ENCODE measurements around the gene SLC35C1.

SLC35C1 gene

GRCh38 chr11:45771193-45771565 is 33.8 kb upstream of the SLC35C1 start:
- Histone ChIP-seq H3K4me3 (ENCODE audit: low read length) (peak overlapping the region; percentile 31; the same call in 1 of the 2 replicates), H3K9me3 (ENCODE audit: control insufficient read depth, insufficient read depth, low read length) (no peaks in the 10 kb centered on the region), H3K27me3 (ENCODE audit: control insufficient read depth, insufficient read depth, low read length) (peaks cover 3% of the 10 kb centered on the region; the same call in 1 of the 2 replicates), H3K27ac (ENCODE audit: low read length) (no peak overlapping the region), H3K36me3 (ENCODE audit: control insufficient read depth, insufficient read depth, low read length) (no peaks in the 10 kb centered on the region), H3K4me1 (ENCODE audit: control insufficient read depth, insufficient read depth, low read length) (no peaks in the 10 kb centered on the region)
- DNase-seq (ENCODE audit: low read depth, low spot score) = no peak
- WGBS (ENCODE audit: insufficient coverage, insufficient read length) = no CpG with 5 or more reads among the region's 18 CpGs

- Histone ChIP-seq H3K36me3 (ENCODE audit: control insufficient read depth, insufficient read depth, low read length) (no peaks in the 10 kb centered on the region), H3K4me3 (ENCODE audit: low read length) (peak overlapping the region; percentile 31; the same call in 1 of the 2 replicates), H3K4me1 (ENCODE audit: control insufficient read depth, insufficient read depth, low read length) (no peaks in the 10 kb centered on the region), H3K9me3 (ENCODE audit: control insufficient read depth, insufficient read depth, low read length) (no peaks in the 10 kb centered on the region), H3K27ac (ENCODE audit: low read length) (no peak overlapping the region), H3K27me3 (ENCODE audit: control insufficient read depth, insufficient read depth, low read length) (peaks cover 3% of the 10 kb centered on the region; the same call in 1 of the 2 replicates)
- peak; percentile 52 for DNase-seq (ENCODE audit: low read depth, low spot score)
- no CpG with 5 or more reads among the region's 31 CpGs for WGBS (ENCODE audit: insufficient coverage, insufficient read length)
Observed at GRCh38 chr11:45771566-45772448, 33.1 kb upstream of the SLC35C1 start.

- DNase-seq (ENCODE audit: low read depth, low spot score) = no peak
- Histone ChIP-seq H3K4me3 (ENCODE audit: low read length) (no peak overlapping the region), H3K27ac (ENCODE audit: low read length) (no peak overlapping the region), H3K36me3 (ENCODE audit: control insufficient read depth, insufficient read depth, low read length) (no peaks in the 10 kb centered on the region), H3K4me1 (ENCODE audit: control insufficient read depth, insufficient read depth, low read length) (no peaks in the 10 kb centered on the region), H3K9me3 (ENCODE audit: control insufficient read depth, insufficient read depth, low read length) (no peaks in the 10 kb centered on the region), H3K27me3 (ENCODE audit: control insufficient read depth, insufficient read depth, low read length) (peaks cover 3% of the 10 kb centered on the region; the same call in 1 of the 2 replicates)
- WGBS (ENCODE audit: insufficient coverage, insufficient read length) = no CpG with 5 or more reads among the region's 5 CpGs
Observed at GRCh38 chr11:45772449-45772774, 32.5 kb upstream of the SLC35C1 start.

GRCh38 chr11:45772986-45773785 is 31.8 kb upstream of the SLC35C1 start:
- no peaks in the 10 kb centered on the region for H3K9me3 ChIP-seq (ENCODE audit: control insufficient read depth, insufficient read depth, low read length)
- no peaks in the 10 kb centered on the region for H3K4me1 ChIP-seq (ENCODE audit: control insufficient read depth, insufficient read depth, low read length)
- peaks cover 3% of the 10 kb centered on the region; the same call in 1 of the 2 replicates for H3K27me3 ChIP-seq (ENCODE audit: control insufficient read depth, insufficient read depth, low read length)
- WGBS (ENCODE audit: insufficient coverage, insufficient read length) = no CpG with 5 or more reads among the region's 11 CpGs
- H3K4me3 ChIP-seq (ENCODE audit: low read length) = no peak overlapping the region
- no peaks in the 10 kb centered on the region for H3K36me3 ChIP-seq (ENCODE audit: control insufficient read depth, insufficient read depth, low read length)
- no peak for DNase-seq (ENCODE audit: low read depth, low spot score)
- H3K27ac ChIP-seq (ENCODE audit: low read length) = no peak overlapping the region

GRCh38 chr11:45773786-45774655 is 30.9 kb upstream of the SLC35C1 start:
- Histone ChIP-seq H3K9me3 (ENCODE audit: control insufficient read depth, insufficient read depth, low read length) (no peaks in the 10 kb centered on the region), H3K27ac (ENCODE audit: low read length) (no peak overlapping the region)
- WGBS (ENCODE audit: insufficient coverage, insufficient read length) = no CpG with 5 or more reads among the region's 12 CpGs

GRCh38 chr11:45774786-45775185 is 30.2 kb upstream of the SLC35C1 start:
- WGBS (ENCODE audit: insufficient coverage, insufficient read length) = no CpG with 5 or more reads among the region's 4 CpGs
- H3K4me3 ChIP-seq (ENCODE audit: low read length) = no peak overlapping the region
- H3K9me3 ChIP-seq (ENCODE audit: control insufficient read depth, insufficient read depth, low read length) = no peaks in the 10 kb centered on the region
- H3K27me3 ChIP-seq (ENCODE audit: control insufficient read depth, insufficient read depth, low read length) = peaks cover 3% of the 10 kb centered on the region; the same call in 1 of the 2 replicates
- H3K27ac ChIP-seq (ENCODE audit: low read length) = no peak overlapping the region
- DNase-seq (ENCODE audit: low read depth, low spot score) = no peak
- H3K36me3 ChIP-seq (ENCODE audit: control insufficient read depth, insufficient read depth, low read length) = no peaks in the 10 kb centered on the region
- no peaks in the 10 kb centered on the region for H3K4me1 ChIP-seq (ENCODE audit: control insufficient read depth, insufficient read depth, low read length)

More at GRCh38 chr11:45773786-45774655, 30.9 kb upstream of the SLC35C1 start:
- DNase-seq (ENCODE audit: low read depth, low spot score) = no peak
- Histone ChIP-seq H3K4me3 (ENCODE audit: low read length) (no peak overlapping the region), H3K36me3 (ENCODE audit: control insufficient read depth, insufficient read depth, low read length) (no peaks in the 10 kb centered on the region), H3K27me3 (ENCODE audit: control insufficient read depth, insufficient read depth, low read length) (peaks cover 3% of the 10 kb centered on the region; the same call in 1 of the 2 replicates), H3K4me1 (ENCODE audit: control insufficient read depth, insufficient read depth, low read length) (no peaks in the 10 kb centered on the region)

- H3K4me3 ChIP-seq (ENCODE audit: low read length) = no peak overlapping the region
- H3K4me1 ChIP-seq (ENCODE audit: control insufficient read depth, insufficient read depth, low read length) = no peaks in the 10 kb centered on the region
- H3K27ac ChIP-seq (ENCODE audit: low read length) = no peak overlapping the region
- no peaks in the 10 kb centered on the region for H3K36me3 ChIP-seq (ENCODE audit: control insufficient read depth, insufficient read depth, low read length)
- H3K9me3 ChIP-seq (ENCODE audit: control insufficient read depth, insufficient read depth, low read length) = no peaks in the 10 kb centered on the region
- no peaks in the 10 kb centered on the region; the same call in 1 of the 2 replicates for H3K27me3 ChIP-seq (ENCODE audit: control insufficient read depth, insufficient read depth, low read length)
- DNase-seq (ENCODE audit: low read depth, low spot score) = no peak
- WGBS (ENCODE audit: insufficient coverage, insufficient read length) = no CpG with 5 or more reads among the region's 9 CpGs
Observed at GRCh38 chr11:45777127-45777969, 27.6 kb upstream of the SLC35C1 start.

- H3K9me3 ChIP-seq (ENCODE audit: control insufficient read depth, insufficient read depth, low read length) = no peaks in the 10 kb centered on the region
- WGBS (ENCODE audit: insufficient coverage, insufficient read length) = no CpG with 5 or more reads among the region's 6 CpGs
- no peak for DNase-seq (ENCODE audit: low read depth, low spot score)
- H3K36me3 ChIP-seq (ENCODE audit: control insufficient read depth, insufficient read depth, low read length) = no peaks in the 10 kb centered on the region
- H3K27me3 ChIP-seq (ENCODE audit: control insufficient read depth, insufficient read depth, low read length) = no peaks in the 10 kb centered on the region; the same call in 1 of the 2 replicates
- no peak overlapping the region for H3K4me3 ChIP-seq (ENCODE audit: low read length)
- no peaks in the 10 kb centered on the region for H3K4me1 ChIP-seq (ENCODE audit: control insufficient read depth, insufficient read depth, low read length)
- H3K27ac ChIP-seq (ENCODE audit: low read length) = no peak overlapping the region
Observed at GRCh38 chr11:45778341-45778740, 26.6 kb upstream of the SLC35C1 start.

- Histone ChIP-seq H3K27ac (ENCODE audit: low read length) (no peak overlapping the region), H3K27me3 (ENCODE audit: control insufficient read depth, insufficient read depth, low read length) (no peaks in the 10 kb centered on the region; the same call in 1 of the 2 replicates), H3K4me3 (ENCODE audit: low read length) (no peak overlapping the region), H3K36me3 (ENCODE audit: control insufficient read depth, insufficient read depth, low read length) (no peaks in the 10 kb centered on the region), H3K9me3 (ENCODE audit: control insufficient read depth, insufficient read depth, low read length) (no peaks in the 10 kb centered on the region), H3K4me1 (ENCODE audit: control insufficient read depth, insufficient read depth, low read length) (no peaks in the 10 kb centered on the region)
- no peak for DNase-seq (ENCODE audit: low read depth, low spot score)
- WGBS (ENCODE audit: insufficient coverage, insufficient read length) = no CpG with 5 or more reads among the region's 5 CpGs
Observed at GRCh38 chr11:45779602-45780001, 25.3 kb upstream of the SLC35C1 start.
